Stimulated activated CD4-positive, alpha-beta T cell treated with anti-CD3 and anti-CD28 coated beads, TNF-alpha, amount 100 ng/mL, for 4 hours (primary cell): ENCODE results near the gene SLC34A1.

Experiments
- DNase-seq, 3 experiments: peaks; one replicate each; pipeline ENCODE4 v3.0.0-alpha.2; 2020; ENCODE audit warnings: low read depth in 3 of 3

The SLC34A1 gene

GRCh38 chr5:177432143-177432838, 48.1 kb downstream of the SLC34A1 start:
- DNase-seq = no peak

GRCh38 chr5:177432839-177433657, 48.8 kb downstream of the SLC34A1 start:
- no peak for DNase-seq

- DNase-seq = no peak
These were observed 49.5 kb downstream of the SLC34A1 start for GRCh38 chr5:177433658-177434217.

GRCh38 chr5:177434437-177434836, 50.2 kb downstream of the SLC34A1 start:
- peak in 1 of 3 experiments; percentile 49 for DNase-seq

GRCh38 chr5:177434942-177435738, 50.9 kb downstream of the SLC34A1 start:
- no peak for DNase-seq

- no peak for DNase-seq
These were observed 51.8 kb downstream of the SLC34A1 start for GRCh38 chr5:177435847-177436536.

GRCh38 chr5:177437623-177438022, 53.4 kb downstream of the SLC34A1 start:
- no peak for DNase-seq

GRCh38 chr5:177438468-177438867, 54.2 kb downstream of the SLC34A1 start:
- DNase-seq = no peak

- no peak for DNase-seq
These were observed 55.4 kb downstream of the SLC34A1 start for GRCh38 chr5:177439518-177440053.

GRCh38 chr5:177440211-177440989, 56.2 kb downstream of the SLC34A1 start:
- DNase-seq = peak in 1 of 3 experiments; percentile 35

- no peak for DNase-seq
These were observed 57.0 kb downstream of the SLC34A1 start for GRCh38 chr5:177440990-177441780.

- no peak for DNase-seq
These were observed 58.0 kb downstream of the SLC34A1 start for GRCh38 chr5:177442066-177442826.

- DNase-seq = no peak
These were observed 59.1 kb downstream of the SLC34A1 start for GRCh38 chr5:177443144-177443983.

GRCh38 chr5:177444106-177445051, 60.1 kb downstream of the SLC34A1 start:
- DNase-seq = no peak

GRCh38 chr5:177445052-177445916, 61.0 kb downstream of the SLC34A1 start:
- no peak for DNase-seq

- no peak for DNase-seq
These were observed 61.6 kb downstream of the SLC34A1 start for GRCh38 chr5:177445917-177446199.
